IPS-18a (cell line): ENCODE results near the gene MAP3K2.

ENCODE experiments used
- H3K27ac ChIP-seq: one replicate; pipeline ENCODE4 v1.5.1; 2013; ENCODE audit warnings: low read length
- H3K27me3 ChIP-seq: one replicate; pipeline ENCODE4 v1.6.1; 2013; ENCODE audit warnings: mild to moderate bottlenecking, low read length; ENCODE audit not compliant: control insufficient read depth, insufficient read depth
- H3K36me3 ChIP-seq: one replicate; pipeline ENCODE4 v1.6.1; 2013; ENCODE audit warnings: low read depth, low read length; ENCODE audit not compliant: control insufficient read depth
- H3K4me1 ChIP-seq: one replicate; pipeline ENCODE4 v1.6.1; 2013; ENCODE audit warnings: low read depth, low read length; ENCODE audit not compliant: control insufficient read depth
- H3K4me3 ChIP-seq: one replicate; pipeline ENCODE4 v1.5.1; 2013; ENCODE audit warnings: low read length
- H3K9ac ChIP-seq: one replicate; pipeline ENCODE4 v1.6.1; 2013; ENCODE audit warnings: mild to moderate bottlenecking, low read length, moderate library complexity
- H3K9me3 ChIP-seq: one replicate; pipeline ENCODE4 v1.6.1; 2013; ENCODE audit warnings: low read depth, low read length; ENCODE audit not compliant: control insufficient read depth

The MAP3K2 gene

DNA sequence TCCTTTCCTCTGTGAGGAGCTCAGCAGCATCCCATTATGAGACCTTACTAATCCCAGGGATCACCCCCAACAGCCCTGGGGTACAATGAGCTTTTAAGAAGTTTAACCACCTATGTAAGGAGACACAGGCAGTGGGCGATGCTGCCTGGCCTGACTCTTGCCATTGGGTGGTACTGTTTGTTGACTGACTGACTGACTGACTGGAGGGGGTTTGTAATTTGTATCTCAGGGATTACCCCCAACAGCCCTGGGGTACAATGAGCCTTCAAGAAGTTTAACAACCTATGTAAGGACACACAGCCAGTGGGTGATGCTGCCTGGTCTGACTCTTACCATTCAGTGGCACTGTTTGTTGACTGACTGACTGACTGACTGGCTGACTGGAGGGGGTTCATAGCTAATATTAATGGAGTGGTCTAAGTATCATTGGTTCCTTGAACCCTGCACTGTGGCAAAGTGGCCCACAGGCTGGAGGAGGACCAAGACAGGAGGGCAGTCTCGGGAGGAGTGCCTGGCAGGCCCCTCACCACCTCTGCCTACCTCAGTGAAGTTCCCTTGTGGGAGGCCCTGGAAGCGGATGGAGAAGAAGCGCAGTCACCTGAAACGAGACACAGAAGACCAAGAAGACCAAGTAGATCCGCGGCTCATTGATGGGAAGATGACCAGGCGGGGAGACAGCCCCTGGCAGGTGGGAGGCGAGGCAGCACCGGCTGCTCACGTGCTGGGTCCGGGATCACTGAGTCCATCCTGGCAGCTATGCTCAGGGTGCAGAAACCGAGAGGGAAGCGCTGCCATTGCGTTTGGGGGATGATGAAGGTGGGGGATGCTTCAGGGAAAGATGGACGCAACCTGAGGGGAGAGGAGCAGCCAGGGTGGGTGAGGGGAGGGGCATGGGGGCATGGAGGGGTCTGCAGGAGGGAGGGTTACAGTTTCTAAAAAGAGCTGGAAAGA is 38.0 kb upstream of the MAP3K2 start:
- no peaks in the 10 kb centered on the region for H3K9me3 ChIP-seq
- H3K27ac ChIP-seq: no peak overlapping the region
- no peak overlapping the region for H3K4me3 ChIP-seq
- H3K4me1 ChIP-seq: no peaks in the 10 kb centered on the region
- H3K27me3 ChIP-seq: peaks cover 41% of the 10 kb centered on the region
- H3K9ac ChIP-seq: no peak overlapping the region
- H3K36me3 ChIP-seq: no peaks in the 10 kb centered on the region

DNA sequence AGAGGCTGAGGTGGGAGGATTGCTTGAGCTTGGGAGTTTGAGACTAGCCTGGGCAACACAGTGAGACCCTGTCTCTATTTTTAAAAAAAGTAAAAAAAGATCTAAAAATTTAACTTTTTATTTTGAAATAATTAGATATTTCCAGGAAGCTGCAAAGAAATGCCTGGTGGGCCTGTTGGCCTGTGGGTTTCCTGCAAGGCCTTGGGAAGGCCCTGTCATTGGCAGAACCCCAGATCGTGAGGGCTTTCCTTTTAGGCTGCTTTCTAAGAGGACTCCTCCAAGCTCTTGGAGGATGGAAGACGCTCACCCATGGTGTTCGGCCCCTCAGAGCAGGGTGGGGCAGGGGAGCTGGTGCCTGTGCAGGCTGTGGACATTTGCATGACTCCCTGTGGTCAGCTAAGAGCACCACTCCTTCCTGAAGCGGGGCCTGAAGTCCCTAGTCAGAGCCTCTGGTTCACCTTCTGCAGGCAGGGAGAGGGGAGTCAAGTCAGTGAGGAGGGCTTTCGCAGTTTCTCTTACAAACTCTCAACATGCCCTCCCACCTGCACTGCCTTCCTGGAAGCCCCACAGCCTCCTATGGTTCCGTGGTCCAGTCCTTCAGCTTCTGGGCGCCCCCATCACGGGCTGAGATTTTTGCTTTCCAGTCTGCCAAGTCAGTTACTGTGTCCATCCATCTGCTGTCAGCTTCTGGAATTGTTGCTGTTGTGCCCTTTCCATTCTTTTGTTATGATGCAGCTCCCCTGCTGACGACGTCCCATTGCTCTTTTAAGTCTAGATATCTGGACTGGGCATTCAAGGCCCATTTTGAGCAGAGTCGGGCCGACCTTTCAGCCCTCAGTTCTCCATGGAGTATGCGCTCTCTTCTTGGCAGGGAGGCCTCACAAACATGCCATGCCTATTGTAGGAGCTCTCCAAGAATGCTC is 37.1 kb upstream of the MAP3K2 start:
- peaks cover 49% of the 10 kb centered on the region for H3K27me3 ChIP-seq
- no peaks in the 10 kb centered on the region for H3K36me3 ChIP-seq

DNA sequence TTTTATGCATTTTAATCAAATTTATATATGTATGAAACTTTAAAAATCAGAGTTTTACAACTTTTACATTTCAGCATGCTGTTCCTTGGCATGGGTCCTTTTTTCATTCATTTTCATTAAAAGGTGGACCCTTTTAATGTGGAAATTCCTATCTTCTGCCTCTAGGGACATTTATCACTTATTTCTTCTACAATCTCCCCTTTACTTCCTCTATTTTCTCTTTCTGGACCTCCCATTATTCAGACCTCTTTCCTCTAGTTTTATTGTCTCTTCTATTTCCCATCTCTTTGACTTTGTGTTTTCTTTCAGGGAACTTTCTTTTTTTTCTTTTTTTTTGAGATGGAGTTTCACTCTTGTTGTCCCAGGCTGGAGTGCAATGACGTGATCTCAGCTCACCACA is 36.1 kb upstream of the MAP3K2 start:
- peaks cover 51% of the 10 kb centered on the region for H3K27me3 ChIP-seq
- H3K9ac ChIP-seq: no peak overlapping the region
- H3K9me3 ChIP-seq: no peaks in the 10 kb centered on the region
- H3K4me1 ChIP-seq: no peaks in the 10 kb centered on the region
- H3K4me3 ChIP-seq: peak overlapping the region; percentile 57
- no peak overlapping the region for H3K27ac ChIP-seq
- H3K36me3 ChIP-seq: no peaks in the 10 kb centered on the region

More for the DNA sequence above, 37.1 kb upstream of the MAP3K2 start:
- H3K4me3 ChIP-seq: no peak overlapping the region
- H3K9ac ChIP-seq: no peak overlapping the region
- no peak overlapping the region for H3K27ac ChIP-seq
- H3K4me1 ChIP-seq: no peaks in the 10 kb centered on the region
- no peaks in the 10 kb centered on the region for H3K9me3 ChIP-seq

DNA sequence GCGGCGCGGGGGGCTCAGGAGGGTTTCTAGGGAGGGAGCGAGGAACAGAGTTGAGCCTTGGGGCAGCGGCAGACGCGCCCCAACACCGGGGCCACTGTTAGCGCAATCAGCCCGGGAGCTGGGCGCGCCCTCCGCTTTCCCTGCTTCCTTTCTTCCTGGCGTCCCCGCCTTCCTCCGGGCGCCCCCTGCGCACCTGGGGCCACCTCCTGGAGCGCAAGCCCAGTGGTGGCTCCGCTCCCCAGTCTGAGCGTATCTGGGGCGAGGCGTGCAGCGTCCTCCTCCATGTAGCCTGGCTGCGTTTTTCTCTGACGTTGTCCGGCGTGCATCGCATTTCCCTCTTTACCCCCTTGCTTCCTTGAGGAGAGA is 35.7 kb upstream of the MAP3K2 start:
- no peak overlapping the region for H3K27ac ChIP-seq
- H3K36me3 ChIP-seq: no peaks in the 10 kb centered on the region
- no peaks in the 10 kb centered on the region for H3K4me1 ChIP-seq
- peak overlapping the region; percentile 57 for H3K4me3 ChIP-seq
- H3K9ac ChIP-seq: no peak overlapping the region
- H3K27me3 ChIP-seq: peaks cover 51% of the 10 kb centered on the region
- no peaks in the 10 kb centered on the region for H3K9me3 ChIP-seq

DNA sequence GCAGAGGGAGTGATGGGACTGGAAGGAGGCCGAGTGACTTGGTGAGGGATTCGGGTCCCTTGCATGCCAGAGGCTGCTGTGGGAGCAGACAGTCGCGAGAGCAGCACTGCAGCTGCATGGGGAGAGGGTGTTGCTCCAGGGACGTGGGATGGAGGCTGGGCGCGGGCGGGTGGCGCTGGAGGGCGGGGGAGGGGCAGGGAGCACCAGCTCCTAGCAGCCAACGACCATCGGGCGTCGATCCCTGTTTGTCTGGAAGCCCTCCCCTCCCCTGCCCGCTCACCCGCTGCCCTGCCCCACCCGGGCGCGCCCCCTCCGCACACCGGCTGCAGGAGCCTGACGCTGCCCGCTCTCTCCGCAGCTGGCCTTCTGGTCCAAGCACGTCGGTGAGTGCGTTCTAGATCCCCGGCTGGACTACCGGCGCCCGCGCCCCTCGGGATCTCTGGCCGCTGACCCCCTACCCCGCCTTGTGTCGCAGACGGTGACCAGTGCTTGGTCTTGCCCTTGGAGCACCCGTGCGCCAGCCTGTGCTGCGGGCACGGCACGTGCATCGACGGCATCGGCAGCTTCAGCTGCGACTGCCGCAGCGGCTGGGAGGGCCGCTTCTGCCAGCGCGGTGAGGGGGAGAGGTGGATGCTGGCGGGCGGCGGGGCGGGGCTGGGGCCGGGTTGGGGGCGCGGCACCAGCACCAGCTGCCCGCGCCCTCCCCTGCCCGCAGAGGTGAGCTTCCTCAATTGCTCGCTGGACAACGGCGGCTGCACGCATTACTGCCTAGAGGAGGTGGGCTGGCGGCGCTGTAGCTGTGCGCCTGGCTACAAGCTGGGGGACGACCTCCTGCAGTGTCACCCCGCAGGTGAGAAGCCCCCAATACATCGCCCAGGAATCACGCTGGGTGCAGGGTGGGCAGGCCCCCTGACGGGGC is 35.0 kb upstream of the MAP3K2 start:
- no peak overlapping the region for H3K9ac ChIP-seq
- no peaks in the 10 kb centered on the region for H3K9me3 ChIP-seq
- H3K4me3 ChIP-seq: peak overlapping the region; percentile 57

DNA sequence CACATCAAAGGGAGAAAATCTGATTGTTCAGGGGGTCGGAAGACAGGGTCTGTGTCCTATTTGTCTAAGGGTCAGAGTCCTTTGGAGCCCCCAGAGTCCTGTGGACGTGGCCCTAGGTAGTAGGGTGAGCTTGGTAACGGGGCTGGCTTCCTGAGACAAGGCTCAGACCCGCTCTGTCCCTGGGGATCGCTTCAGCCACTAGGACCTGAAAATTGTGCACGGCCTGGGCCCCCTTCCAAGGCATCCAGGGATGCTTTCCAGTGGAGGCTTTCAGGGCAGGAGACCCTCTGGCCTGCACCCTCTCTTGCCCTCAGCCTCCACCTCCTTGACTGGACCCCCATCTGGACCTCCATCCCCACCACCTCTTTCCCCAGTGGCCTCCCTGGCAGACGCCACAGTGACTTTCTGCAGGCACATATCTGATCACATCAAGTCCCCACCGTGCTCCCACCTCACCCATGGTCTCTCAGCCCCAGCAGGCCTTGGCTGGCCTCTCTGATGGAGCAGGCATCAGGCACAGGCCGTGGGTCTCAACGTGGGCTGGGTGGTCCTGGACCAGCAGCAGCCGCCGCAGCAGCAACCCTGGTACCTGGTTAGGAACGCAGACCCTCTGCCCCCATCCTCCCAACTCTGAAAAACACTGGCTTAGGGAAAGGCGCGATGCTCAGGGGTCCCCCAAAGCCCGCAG is 34.2 kb upstream of the MAP3K2 start:
- Histone ChIP-seq H3K27ac (no peak overlapping the region), H3K4me1 (no peaks in the 10 kb centered on the region), H3K9me3 (no peaks in the 10 kb centered on the region), H3K4me3 (peak overlapping the region; percentile 57), H3K36me3 (no peaks in the 10 kb centered on the region), H3K27me3 (peaks cover 64% of the 10 kb centered on the region), H3K9ac (no peak overlapping the region)

More for the DNA sequence above, 35.0 kb upstream of the MAP3K2 start:
- Histone ChIP-seq H3K27me3 (peaks cover 56% of the 10 kb centered on the region), H3K4me1 (no peaks in the 10 kb centered on the region), H3K27ac (no peak overlapping the region), H3K36me3 (no peaks in the 10 kb centered on the region)

DNA sequence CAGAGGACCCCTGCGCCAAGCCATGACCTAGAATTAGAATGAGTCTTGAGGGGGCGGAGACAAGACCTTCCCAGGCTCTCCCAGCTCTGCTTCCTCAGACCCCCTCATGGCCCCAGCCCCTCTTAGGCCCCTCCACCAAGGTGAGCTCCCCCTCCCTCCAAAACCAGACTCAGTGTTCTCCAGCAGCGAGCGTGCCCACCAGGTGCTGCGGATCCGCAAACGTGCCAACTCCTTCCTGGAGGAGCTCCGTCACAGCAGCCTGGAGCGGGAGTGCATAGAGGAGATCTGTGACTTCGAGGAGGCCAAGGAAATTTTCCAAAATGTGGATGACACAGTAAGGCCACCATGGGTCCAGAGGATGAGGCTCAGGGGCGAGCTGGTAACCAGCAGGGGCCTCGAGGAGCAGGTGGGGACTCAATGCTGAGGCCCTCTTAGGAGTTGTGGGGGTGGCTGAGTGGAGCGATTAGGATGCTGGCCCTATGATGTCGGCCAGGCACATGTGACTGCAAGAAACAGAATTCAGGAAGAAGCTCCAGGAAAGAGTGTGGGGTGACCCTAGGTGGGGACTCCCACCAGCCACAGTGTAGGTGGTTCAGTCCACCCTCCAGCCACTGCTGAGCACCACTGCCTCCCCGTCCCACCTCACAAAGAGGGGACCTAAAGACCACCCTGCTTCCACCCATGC is 33.5 kb upstream of the MAP3K2 start:
- Histone ChIP-seq H3K9ac (no peak overlapping the region), H3K9me3 (no peaks in the 10 kb centered on the region), H3K27me3 (peaks cover 72% of the 10 kb centered on the region), H3K36me3 (no peaks in the 10 kb centered on the region), H3K4me3 (no peak overlapping the region), H3K27ac (no peak overlapping the region), H3K4me1 (no peaks in the 10 kb centered on the region)

DNA sequence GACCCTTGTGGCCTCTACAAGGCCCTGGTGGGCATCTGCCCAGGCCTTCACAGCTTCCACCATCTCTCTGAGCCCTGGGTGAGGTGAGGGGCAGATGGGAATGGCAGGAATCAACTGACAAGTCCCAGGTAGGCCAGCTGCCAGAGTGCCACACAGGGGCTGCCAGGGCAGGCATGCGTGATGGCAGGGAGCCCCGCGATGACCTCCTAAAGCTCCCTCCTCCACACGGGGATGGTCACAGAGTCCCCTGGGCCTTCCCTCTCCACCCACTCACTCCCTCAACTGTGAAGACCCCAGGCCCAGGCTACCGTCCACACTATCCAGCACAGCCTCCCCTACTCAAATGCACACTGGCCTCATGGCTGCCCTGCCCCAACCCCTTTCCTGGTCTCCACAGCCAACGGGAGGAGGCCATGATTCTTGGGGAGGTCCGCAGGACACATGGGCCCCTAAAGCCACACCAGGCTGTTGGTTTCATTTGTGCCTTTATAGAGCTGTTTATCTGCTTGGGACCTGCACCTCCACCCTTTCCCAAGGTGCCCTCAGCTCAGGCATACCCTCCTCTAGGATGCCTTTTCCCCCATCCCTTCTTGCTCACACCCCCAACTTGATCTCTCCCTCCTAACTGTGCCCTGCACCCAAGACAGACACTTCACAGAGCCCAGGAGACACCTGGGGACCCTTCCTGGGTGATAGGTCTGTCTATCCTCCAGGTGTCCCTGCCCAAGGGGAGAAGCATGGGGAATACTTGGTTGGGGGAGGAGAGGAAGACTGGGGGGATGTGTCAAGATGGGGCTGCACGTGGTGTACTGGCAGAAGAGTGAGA is 32.5 kb upstream of the MAP3K2 start:
- Histone ChIP-seq H3K36me3 (no peaks in the 10 kb centered on the region), H3K4me3 (no peak overlapping the region), H3K9ac (no peak overlapping the region), H3K9me3 (no peaks in the 10 kb centered on the region), H3K27ac (no peak overlapping the region), H3K4me1 (no peaks in the 10 kb centered on the region), H3K27me3 (peaks cover 82% of the 10 kb centered on the region)

DNA sequence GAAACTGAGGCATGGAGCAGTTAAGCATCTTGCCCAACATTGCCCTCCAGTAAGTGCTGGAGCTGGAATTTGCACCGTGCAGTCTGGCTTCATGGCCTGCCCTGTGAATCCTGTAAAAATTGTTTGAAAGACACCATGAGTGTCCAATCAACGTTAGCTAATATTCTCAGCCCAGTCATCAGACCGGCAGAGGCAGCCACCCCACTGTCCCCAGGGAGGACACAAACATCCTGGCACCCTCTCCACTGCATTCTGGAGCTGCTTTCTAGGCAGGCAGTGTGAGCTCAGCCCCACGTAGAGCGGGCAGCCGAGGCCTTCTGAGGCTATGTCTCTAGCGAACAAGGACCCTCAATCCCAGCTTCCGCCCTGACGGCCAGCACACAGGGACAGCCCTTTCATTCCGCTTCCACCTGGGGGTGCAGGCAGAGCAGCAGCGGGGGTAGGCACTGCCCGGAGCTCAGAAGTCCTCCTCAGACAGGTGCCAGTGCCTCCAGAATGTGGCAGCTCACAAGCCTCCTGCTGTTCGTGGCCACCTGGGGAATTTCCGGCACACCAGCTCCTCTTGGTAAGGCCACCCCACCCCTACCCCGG is 31.8 kb upstream of the MAP3K2 start:
- Histone ChIP-seq H3K27me3 (peaks cover 84% of the 10 kb centered on the region), H3K36me3 (no peaks in the 10 kb centered on the region), H3K9ac (no peak overlapping the region), H3K9me3 (no peaks in the 10 kb centered on the region), H3K27ac (no peak overlapping the region), H3K4me1 (no peaks in the 10 kb centered on the region), H3K4me3 (no peak overlapping the region)
